PC-9 (cell line): ENCODE results near the gene IRAK2.

ENCODE experiments used
- EZH2 ChIP-seq: fragments of 200-600 bp; sonication (generic); IDR thresholded peaks from 2 replicates; pipeline ENCODE4 v1.8.0; 2017; ENCODE audit warnings: antibody characterized with exemption, low read depth
- TF ChIP-seq, protein P1 (sequence below): fragments of 200-600 bp; sonication (generic); conservative IDR thresholded peaks from 2 replicates; pipeline ENCODE4 v1.6.1; 2017; ENCODE audit warnings: mixed run types, antibody characterized with exemption, mild to moderate bottlenecking, moderate library complexity

DNA sequence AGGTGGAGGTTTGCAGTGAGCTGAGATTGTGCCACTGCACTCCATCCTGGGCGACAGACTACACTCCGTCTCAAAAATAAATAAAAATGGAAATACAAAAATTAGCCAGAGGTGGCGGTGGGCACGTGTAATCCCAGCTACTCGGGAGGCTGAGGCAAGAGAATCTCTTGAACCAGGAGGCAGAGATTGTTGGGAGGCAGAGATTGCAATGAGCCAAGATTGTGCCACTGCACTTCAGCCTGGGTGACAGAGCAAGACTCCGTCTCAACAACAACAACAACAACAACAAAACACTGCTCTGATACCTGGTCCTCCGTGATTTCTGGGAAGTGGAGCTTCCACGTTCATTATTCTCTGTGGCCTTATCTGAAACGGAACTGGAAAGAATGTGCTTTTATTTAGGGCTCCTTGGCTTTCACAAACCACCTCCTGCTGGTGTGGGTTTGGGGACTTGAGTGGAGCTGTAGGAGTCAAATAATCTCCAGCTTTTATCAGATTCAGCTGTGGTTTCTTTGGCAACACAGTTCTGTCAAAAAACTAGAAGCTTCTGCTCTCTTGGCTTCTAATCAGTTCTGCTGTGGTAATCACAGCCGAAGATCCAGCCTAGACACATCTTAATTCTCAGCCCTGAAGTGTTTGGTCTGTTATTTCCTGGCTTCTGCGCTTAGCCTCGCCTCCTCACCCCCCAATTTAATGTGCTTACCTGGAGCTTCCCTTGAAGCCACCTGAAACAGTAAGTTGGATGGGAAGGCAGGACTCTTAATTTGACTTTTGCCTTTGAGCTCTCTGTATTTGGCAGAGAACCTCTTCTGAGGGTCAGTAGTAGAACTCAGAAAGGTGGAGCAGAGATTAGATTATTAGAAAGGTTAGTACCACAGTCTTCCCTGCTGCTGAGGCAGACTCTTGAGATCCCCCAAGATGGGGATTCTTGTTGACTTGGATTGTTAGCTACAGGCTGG lies 21.4 kb downstream of the IRAK2 start:
- no peak for TF ChIP-seq EZH2
- TF ChIP-seq, protein P1, sequence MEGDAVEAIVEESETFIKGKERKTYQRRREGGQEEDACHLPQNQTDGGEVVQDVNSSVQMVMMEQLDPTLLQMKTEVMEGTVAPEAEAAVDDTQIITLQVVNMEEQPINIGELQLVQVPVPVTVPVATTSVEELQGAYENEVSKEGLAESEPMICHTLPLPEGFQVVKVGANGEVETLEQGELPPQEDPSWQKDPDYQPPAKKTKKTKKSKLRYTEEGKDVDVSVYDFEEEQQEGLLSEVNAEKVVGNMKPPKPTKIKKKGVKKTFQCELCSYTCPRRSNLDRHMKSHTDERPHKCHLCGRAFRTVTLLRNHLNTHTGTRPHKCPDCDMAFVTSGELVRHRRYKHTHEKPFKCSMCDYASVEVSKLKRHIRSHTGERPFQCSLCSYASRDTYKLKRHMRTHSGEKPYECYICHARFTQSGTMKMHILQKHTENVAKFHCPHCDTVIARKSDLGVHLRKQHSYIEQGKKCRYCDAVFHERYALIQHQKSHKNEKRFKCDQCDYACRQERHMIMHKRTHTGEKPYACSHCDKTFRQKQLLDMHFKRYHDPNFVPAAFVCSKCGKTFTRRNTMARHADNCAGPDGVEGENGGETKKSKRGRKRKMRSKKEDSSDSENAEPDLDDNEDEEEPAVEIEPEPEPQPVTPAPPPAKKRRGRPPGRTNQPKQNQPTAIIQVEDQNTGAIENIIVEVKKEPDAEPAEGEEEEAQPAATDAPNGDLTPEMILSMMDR: no peak
